Stimulated activated CD4-positive, alpha-beta T cell treated with anti-CD3 and anti-CD28 coated beads, Interleukin-2, amount 100 ng/mL, for 48 hours (primary cell): Measurements from ENCODE around the gene SNAPC2.

ENCODE experiments used
- DNase-seq, 2 donors: peaks; one replicate each; pipeline ENCODE4 v3.0.0-alpha.2; 2020

SNAPC2 gene

GRCh38 chr19:7971553-7972520, 51.7 kb downstream of the SNAPC2 start:
- DNase-seq: no peak
